ENCODE measurements around the gene ZNF33A. TPM values are rescaled to one million over a fixed set of nuclear protein-coding genes. Genes with fewer than 3 reads are reported as not detected.

Gene ZNF33A
- total and polyA plus RNA-seq, 4 donors: 9.4 to 63.4 (median 18.0) TPM

GRCh38 chr10:38025283-38025682 lies 14.8 kb downstream of the ZNF33A start:
- Histone ChIP-seq H3K4me3 (no peak overlapping the region), H3K4me1 (ENCODE audit: control insufficient read depth in 5 of 5, insufficient read depth in 5 of 5, low read length in 5 of 5) (no peaks in the 10 kb centered on the region), H3K36me3 (ENCODE audit: control insufficient read depth in 4 of 4, insufficient read depth in 4 of 4, low read length in 4 of 4) (peaks cover 6 to 30% (median 17%) of the 10 kb centered on the region in 4 donors), H3K27ac (ENCODE audit: low read depth in 1 of 2, low read length in 1 of 2) (no peak overlapping the region), H3K9me3 (ENCODE audit: control insufficient read depth in 4 of 4, insufficient read depth in 3 of 4, low read length in 3 of 4) (no peaks in the 10 kb centered on the region), H3K27me3 (ENCODE audit: control insufficient read depth in 3 of 3, insufficient read depth in 3 of 3, low read length in 2 of 3) (no peaks in the 10 kb centered on the region), H3K9ac (ENCODE audit: insufficient read depth in 1 of 2, low read length in 2 of 2) (no peak overlapping the region)
- 39 to 68% methylated on average over 3 of the region's 3 CpGs for WGBS, 2 donors
- TF ChIP-seq CTCF (IDR thresholded peaks at IDR 0.05; ENCODE audit: control extremely low read depth, extremely low read depth): no peak
- ATAC-seq (ENCODE audit: insufficient read depth, low FRiP score) (no peak), DNase-seq (no peak)

- Histone ChIP-seq H3K4me1 (ENCODE audit: control insufficient read depth in 5 of 5, insufficient read depth in 5 of 5, low read length in 5 of 5) (no peaks in the 10 kb centered on the region), H3K9me3 (ENCODE audit: control insufficient read depth in 4 of 4, insufficient read depth in 3 of 4, low read length in 3 of 4) (peaks cover 0 to 6% (median 0%) of the 10 kb centered on the region in 4 donors), H3K4me3 (no peak overlapping the region), H3K27ac (ENCODE audit: low read depth in 1 of 2, low read length in 1 of 2) (no peak overlapping the region), H3K9ac (ENCODE audit: insufficient read depth in 1 of 2, low read length in 2 of 2) (no peak overlapping the region), H3K36me3 (ENCODE audit: control insufficient read depth in 4 of 4, insufficient read depth in 4 of 4, low read length in 4 of 4) (peaks cover 8 to 21% (median 18%) of the 10 kb centered on the region in 4 donors), H3K27me3 (ENCODE audit: control insufficient read depth in 3 of 3, insufficient read depth in 3 of 3, low read length in 2 of 3) (no peaks in the 10 kb centered on the region)
- TF ChIP-seq CTCF (IDR thresholded peaks at IDR 0.05; ENCODE audit: control extremely low read depth, extremely low read depth): no peak
- DNase-seq (no peak), ATAC-seq (ENCODE audit: insufficient read depth, low FRiP score) (no peak)
- 89 to 93% methylated on average over 1 of the region's 1 CpG for WGBS, 2 donors
Observed at GRCh38 chr10:38027986-38028385, 17.5 kb downstream of the ZNF33A start.

- peaks cover 9 to 31% (median 14%) of the 10 kb centered on the region in 4 donors for H3K36me3 ChIP-seq (ENCODE audit: control insufficient read depth in 4 of 4, insufficient read depth in 4 of 4, low read length in 4 of 4)
- 38 to 48% methylated on average over 5 of the region's 5 CpGs for WGBS, 2 donors
- H3K4me1 ChIP-seq (ENCODE audit: control insufficient read depth in 5 of 5, insufficient read depth in 5 of 5, low read length in 5 of 5): no peaks in the 10 kb centered on the region
- H3K27ac ChIP-seq (ENCODE audit: low read depth in 1 of 2, low read length in 1 of 2): no peak overlapping the region
- peaks cover 0 to 10% (median 0%) of the 10 kb centered on the region in 4 donors for H3K9me3 ChIP-seq (ENCODE audit: control insufficient read depth in 4 of 4, insufficient read depth in 3 of 4, low read length in 3 of 4)
- DNase-seq (no peak), ATAC-seq (ENCODE audit: insufficient read depth, low FRiP score) (no peak)
- no peak overlapping the region for H3K9ac ChIP-seq (ENCODE audit: insufficient read depth in 1 of 2, low read length in 2 of 2)
- no peak for TF ChIP-seq CTCF (IDR thresholded peaks at IDR 0.05; ENCODE audit: control extremely low read depth, extremely low read depth)
- no peak overlapping the region for H3K4me3 ChIP-seq
- no peaks in the 10 kb centered on the region for H3K27me3 ChIP-seq (ENCODE audit: control insufficient read depth in 3 of 3, insufficient read depth in 3 of 3, low read length in 2 of 3)
Observed at GRCh38 chr10:38032886-38033285, 22.4 kb downstream of the ZNF33A start.
